Progenitor cell of endocrine pancreas (in vitro differentiated cells): ENCODE measurements around the gene FAM171A2. TPM values are rescaled to one million over a fixed set of nuclear protein-coding genes. Genes with fewer than 3 reads are reported as not detected.

Source experiments
- DNase-seq: peaks from one replicate; pipeline ENCODE4 v3.0.0; 2021; ENCODE audit warnings: low spot score; ENCODE audit not compliant: unreplicated experiment
- H3K27ac Mint-ChIP-seq: 2 replicates; pipeline ENCODE4 v1.8.0; 2021; ENCODE audit warnings: mild to moderate bottlenecking, moderate library complexity, mixed read lengths
- H3K27me3 Mint-ChIP-seq: 2 replicates; pipeline ENCODE4 v1.8.0; 2021; ENCODE audit warnings: mixed read lengths
- H3K36me3 Mint-ChIP-seq: 2 replicates; pipeline ENCODE4 v1.8.0; 2022; ENCODE audit warnings: mixed read lengths; ENCODE audit not compliant: insufficient read depth
- H3K4me1 Mint-ChIP-seq: 2 replicates; pipeline ENCODE4 v1.8.0; 2021; ENCODE audit warnings: low read depth, mixed read lengths
- H3K4me3 Mint-ChIP-seq: 2 replicates; pipeline ENCODE4 v1.8.0; 2021; ENCODE audit warnings: low read depth, mild to moderate bottlenecking, moderate library complexity, mixed read lengths
- H3K9me3 Mint-ChIP-seq: 2 replicates; pipeline ENCODE4 v1.8.0; 2021; ENCODE audit warnings: low read depth, mixed read lengths
- total RNA-seq: library from RNA; stranded (reverse); gene quantifications from 2 replicates; pipeline ENCODE4 v1.2.1, GENCODE V29; 2021
- TF ChIP-seq, protein P1 (sequence below): fragments of 200-600 bp; sonication (generic); IDR thresholded peaks from one replicate; pipeline ENCODE4 v1.5.0; 2021; ENCODE audit warnings: antibody characterized with exemption, mild to moderate bottlenecking; ENCODE audit not compliant: unreplicated experiment

Gene FAM171A2
- total RNA-seq, 1 donor from 2014 or later = 42.5 TPM

- peak overlapping the region; percentile 55 for H3K4me3 Mint-ChIP-seq
- no peaks in the 10 kb centered on the region for H3K9me3 Mint-ChIP-seq
- TF ChIP-seq, protein P1, sequence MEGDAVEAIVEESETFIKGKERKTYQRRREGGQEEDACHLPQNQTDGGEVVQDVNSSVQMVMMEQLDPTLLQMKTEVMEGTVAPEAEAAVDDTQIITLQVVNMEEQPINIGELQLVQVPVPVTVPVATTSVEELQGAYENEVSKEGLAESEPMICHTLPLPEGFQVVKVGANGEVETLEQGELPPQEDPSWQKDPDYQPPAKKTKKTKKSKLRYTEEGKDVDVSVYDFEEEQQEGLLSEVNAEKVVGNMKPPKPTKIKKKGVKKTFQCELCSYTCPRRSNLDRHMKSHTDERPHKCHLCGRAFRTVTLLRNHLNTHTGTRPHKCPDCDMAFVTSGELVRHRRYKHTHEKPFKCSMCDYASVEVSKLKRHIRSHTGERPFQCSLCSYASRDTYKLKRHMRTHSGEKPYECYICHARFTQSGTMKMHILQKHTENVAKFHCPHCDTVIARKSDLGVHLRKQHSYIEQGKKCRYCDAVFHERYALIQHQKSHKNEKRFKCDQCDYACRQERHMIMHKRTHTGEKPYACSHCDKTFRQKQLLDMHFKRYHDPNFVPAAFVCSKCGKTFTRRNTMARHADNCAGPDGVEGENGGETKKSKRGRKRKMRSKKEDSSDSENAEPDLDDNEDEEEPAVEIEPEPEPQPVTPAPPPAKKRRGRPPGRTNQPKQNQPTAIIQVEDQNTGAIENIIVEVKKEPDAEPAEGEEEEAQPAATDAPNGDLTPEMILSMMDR = no peak
- H3K4me1 Mint-ChIP-seq = peaks cover 3% of the 10 kb centered on the region
- peaks cover 50% of the 10 kb centered on the region for H3K27me3 Mint-ChIP-seq
- no peak overlapping the region for H3K27ac Mint-ChIP-seq
- DNase-seq = no peak
- H3K36me3 Mint-ChIP-seq = no peaks in the 10 kb centered on the region
These were observed 54.2 kb downstream of the FAM171A2 start for GRCh38 chr17:44309472-44309871.

GRCh38 chr17:44308865-44309264 lies 54.8 kb downstream of the FAM171A2 start:
- DNase-seq = no peak
- Mint-ChIP-seq H3K36me3 (no peaks in the 10 kb centered on the region), H3K4me1 (peaks cover 3% of the 10 kb centered on the region), H3K4me3 (peak overlapping the region; percentile 55), H3K27me3 (peaks cover 47% of the 10 kb centered on the region), H3K9me3 (no peaks in the 10 kb centered on the region), H3K27ac (no peak overlapping the region)
- TF ChIP-seq, protein P1 = no peak

DNA sequence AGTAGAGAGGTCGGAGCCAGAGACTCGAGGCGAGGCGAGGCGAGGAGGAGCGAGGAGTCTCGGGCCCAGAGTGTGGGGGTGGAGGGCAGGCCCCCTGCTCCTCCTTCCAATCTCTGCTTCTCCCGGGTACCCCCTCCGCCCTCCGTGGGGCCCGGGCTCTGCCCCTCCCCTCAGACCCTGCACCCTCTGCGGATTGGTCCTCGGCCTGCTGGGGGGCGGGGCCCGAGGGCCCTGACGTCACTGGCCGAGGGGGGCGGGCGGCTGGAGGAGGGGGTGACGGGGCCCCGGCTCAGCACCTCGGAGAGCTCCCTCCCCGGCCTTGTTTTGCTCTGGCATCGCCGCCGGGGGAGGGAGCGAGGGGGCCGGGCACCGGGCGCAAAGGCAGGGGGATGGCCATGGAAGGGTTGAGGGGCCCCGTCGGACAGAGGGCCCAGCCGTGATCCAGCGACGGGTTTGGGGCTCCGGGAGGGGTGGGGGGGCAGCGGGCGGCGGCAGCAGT lies 55.3 kb downstream of the FAM171A2 start, which contains the start of gene RUNDC3A:
Gene RUNDC3A, plus strand, starts transcription at position 282 of the 499 bp plus-strand sequence. CDS start 232 bp downstream, outside the sequence.
- Mint-ChIP-seq H3K9me3 (no peaks in the 10 kb centered on the region), H3K4me1 (peaks cover 3% of the 10 kb centered on the region), H3K4me3 (peak within 1 kb of the TSS; percentile 64), H3K27ac (no peak within 1 kb of the TSS), H3K36me3 (no peaks in the 10 kb centered on the region), H3K27me3 (peaks cover 45% of the 10 kb centered on the region)
- peak; percentile 95 for DNase-seq
- TF ChIP-seq, protein P1 = no peak

- TF ChIP-seq, protein P1 = no peak
- Mint-ChIP-seq H3K27me3 (peaks cover 38% of the 10 kb centered on the region), H3K4me3 (peak overlapping the region; percentile 64), H3K27ac (no peak overlapping the region), H3K4me1 (peaks cover 3% of the 10 kb centered on the region), H3K36me3 (no peaks in the 10 kb centered on the region), H3K9me3 (no peaks in the 10 kb centered on the region)
- DNase-seq = no peak
These were observed 56.1 kb downstream of the FAM171A2 start for GRCh38 chr17:44307387-44308186.

- Mint-ChIP-seq H3K4me3 (no peak overlapping the region), H3K9me3 (no peaks in the 10 kb centered on the region), H3K4me1 (peaks cover 3% of the 10 kb centered on the region), H3K36me3 (no peaks in the 10 kb centered on the region), H3K27me3 (peaks cover 20% of the 10 kb centered on the region), H3K27ac (no peak overlapping the region)
- no peak for DNase-seq
- TF ChIP-seq, protein P1 = no peak
These were observed 59.0 kb downstream of the FAM171A2 start for GRCh38 chr17:44304651-44305050.

Other genes with a start within 250 kb of the FAM171A2 start
- 39.0 and 41.3 TPM in 2 replicates for gene HDAC5, start 240.2 kb downstream of the FAM171A2 start, total RNA-seq
- gene HROB, start 221.9 kb downstream of the FAM171A2 start, total RNA-seq = 10.1 and 12.8 TPM in 2 replicates
- 0.49 and 0.89 TPM in 2 replicates for gene ASB16, start 193.1 kb downstream of the FAM171A2 start, total RNA-seq
- gene TMUB2, start 176.9 kb downstream of the FAM171A2 start, total RNA-seq = 48.5 and 50.3 TPM in 2 replicates
- 117 and 135 TPM in 2 replicates for gene ATXN7L3, start 164.0 kb downstream of the FAM171A2 start, total RNA-seq
- gene UBTF, start 144.2 kb downstream of the FAM171A2 start, total RNA-seq = 94.2 and 100 TPM in 2 replicates
- not detected in 2 replicates for gene SLC4A1, start 95.7 kb downstream of the FAM171A2 start, total RNA-seq
- gene RUNDC3A, start 55.3 kb downstream of the FAM171A2 start, total RNA-seq = 8.4 and 9.3 TPM in 2 replicates
- 129 and 139 TPM in 2 replicates for gene SLC25A39, start 39.0 kb downstream of the FAM171A2 start, total RNA-seq
- gene GRN, start 18.6 kb downstream of the FAM171A2 start, total RNA-seq = 97.9 and 99.7 TPM in 2 replicates
- 1.2 and 2.6 TPM in 2 replicates for gene ITGA2B, start 25.8 kb upstream of the FAM171A2 start, total RNA-seq
- 70.9 and 76.5 TPM in 2 replicates for gene GPATCH8, start 139.6 kb upstream of the FAM171A2 start, total RNA-seq
- 73.6 and 89.7 TPM in 2 replicates for gene FZD2, start 193.6 kb upstream of the FAM171A2 start, total RNA-seq